Stimulated activated naive CD8-positive, alpha-beta T cell treated with anti-CD3 and anti-CD28 coated beads, Interleukin-15, Interleukin-2, amounts not matched to agents 100 ng/mL and 50 ng/mL, for 24 hours (primary cell): ENCODE results near the gene ZBTB7C.

Experiments used
- H3K27ac Mint-ChIP-seq: one replicate; pipeline ENCODE4 v1.8.0; 2021; ENCODE audit warnings: mild to moderate bottlenecking, mixed read lengths
- H3K27me3 Mint-ChIP-seq: one replicate; pipeline ENCODE4 v1.8.0; 2021; ENCODE audit warnings: mixed read lengths
- H3K36me3 Mint-ChIP-seq: one replicate; pipeline ENCODE4 v1.8.0; 2021; ENCODE audit warnings: low read depth, mixed read lengths
- H3K4me1 Mint-ChIP-seq: one replicate; pipeline ENCODE4 v1.8.0; 2021; ENCODE audit warnings: low read depth, mixed read lengths
- H3K4me3 Mint-ChIP-seq: one replicate; pipeline ENCODE4 v1.8.0; 2021; ENCODE audit warnings: mild to moderate bottlenecking, mixed read lengths
- H3K9me3 Mint-ChIP-seq: one replicate; pipeline ENCODE4 v1.8.0; 2021; ENCODE audit warnings: mixed read lengths

Gene ZBTB7C

GRCh38 chr18:48238206-48238605 lies 171.0 kb downstream of the ZBTB7C start:
- Mint-ChIP-seq H3K4me1 (no peaks in the 10 kb centered on the region), H3K27ac (peak overlapping the region; percentile 71), H3K9me3 (peaks cover 20% of the 10 kb centered on the region), H3K4me3 (no peak overlapping the region), H3K27me3 (peaks cover 63% of the 10 kb centered on the region), H3K36me3 (no peaks in the 10 kb centered on the region)

GRCh38 chr18:48236822-48237221 lies 172.4 kb downstream of the ZBTB7C start:
- no peaks in the 10 kb centered on the region for H3K4me1 Mint-ChIP-seq
- peaks cover 18% of the 10 kb centered on the region for H3K9me3 Mint-ChIP-seq
- H3K27me3 Mint-ChIP-seq: peaks cover 59% of the 10 kb centered on the region
- no peak overlapping the region for H3K4me3 Mint-ChIP-seq
- H3K36me3 Mint-ChIP-seq: no peaks in the 10 kb centered on the region
- H3K27ac Mint-ChIP-seq: no peak overlapping the region

GRCh38 chr18:48230467-48231113 lies 178.6 kb downstream of the ZBTB7C start:
- Mint-ChIP-seq H3K9me3 (no peaks in the 10 kb centered on the region), H3K4me3 (no peak overlapping the region), H3K4me1 (no peaks in the 10 kb centered on the region), H3K27ac (no peak overlapping the region), H3K36me3 (no peaks in the 10 kb centered on the region), H3K27me3 (peaks cover 8% of the 10 kb centered on the region)

GRCh38 chr18:48229552-48229981 lies 179.6 kb downstream of the ZBTB7C start:
- H3K27me3 Mint-ChIP-seq: peaks cover 1% of the 10 kb centered on the region
- H3K36me3 Mint-ChIP-seq: no peaks in the 10 kb centered on the region
- no peaks in the 10 kb centered on the region for H3K9me3 Mint-ChIP-seq
- H3K27ac Mint-ChIP-seq: no peak overlapping the region
- no peak overlapping the region for H3K4me3 Mint-ChIP-seq
- H3K4me1 Mint-ChIP-seq: no peaks in the 10 kb centered on the region

- Mint-ChIP-seq H3K27ac (no peak overlapping the region), H3K36me3 (no peaks in the 10 kb centered on the region), H3K27me3 (peaks cover 4% of the 10 kb centered on the region), H3K4me1 (no peaks in the 10 kb centered on the region), H3K4me3 (no peak overlapping the region), H3K9me3 (no peaks in the 10 kb centered on the region)
Observed at GRCh38 chr18:48228841-48229240, 180.3 kb downstream of the ZBTB7C start.

- Mint-ChIP-seq H3K4me1 (no peaks in the 10 kb centered on the region), H3K36me3 (no peaks in the 10 kb centered on the region), H3K27ac (no peak overlapping the region), H3K9me3 (no peaks in the 10 kb centered on the region), H3K27me3 (peaks cover 8% of the 10 kb centered on the region), H3K4me3 (no peak overlapping the region)
Observed at GRCh38 chr18:48228301-48228715, 180.9 kb downstream of the ZBTB7C start.

GRCh38 chr18:48227206-48227605 lies 182.0 kb downstream of the ZBTB7C start:
- Mint-ChIP-seq H3K36me3 (no peaks in the 10 kb centered on the region), H3K9me3 (no peaks in the 10 kb centered on the region), H3K27me3 (peaks cover 8% of the 10 kb centered on the region), H3K4me1 (no peaks in the 10 kb centered on the region), H3K4me3 (no peak overlapping the region), H3K27ac (no peak overlapping the region)

GRCh38 chr18:48226401-48226800 lies 182.8 kb downstream of the ZBTB7C start:
- Mint-ChIP-seq H3K27ac (no peak overlapping the region), H3K27me3 (peaks cover 8% of the 10 kb centered on the region), H3K4me3 (no peak overlapping the region), H3K4me1 (no peaks in the 10 kb centered on the region), H3K36me3 (no peaks in the 10 kb centered on the region), H3K9me3 (no peaks in the 10 kb centered on the region)

- H3K4me1 Mint-ChIP-seq: no peaks in the 10 kb centered on the region
- no peaks in the 10 kb centered on the region for H3K9me3 Mint-ChIP-seq
Observed at GRCh38 chr18:48222118-48222517, 187.1 kb downstream of the ZBTB7C start.

GRCh38 chr18:48219810-48220499 lies 189.2 kb downstream of the ZBTB7C start:
- no peaks in the 10 kb centered on the region for H3K9me3 Mint-ChIP-seq
- H3K4me3 Mint-ChIP-seq: no peak overlapping the region
- no peak overlapping the region for H3K27ac Mint-ChIP-seq
- no peaks in the 10 kb centered on the region for H3K4me1 Mint-ChIP-seq
- H3K27me3 Mint-ChIP-seq: peaks cover 8% of the 10 kb centered on the region
- no peaks in the 10 kb centered on the region for H3K36me3 Mint-ChIP-seq

More at GRCh38 chr18:48222118-48222517, 187.1 kb downstream of the ZBTB7C start:
- peaks cover 8% of the 10 kb centered on the region for H3K27me3 Mint-ChIP-seq
- H3K27ac Mint-ChIP-seq: no peak overlapping the region
- no peak overlapping the region for H3K4me3 Mint-ChIP-seq
- H3K36me3 Mint-ChIP-seq: no peaks in the 10 kb centered on the region

- H3K4me1 Mint-ChIP-seq: no peaks in the 10 kb centered on the region
- no peaks in the 10 kb centered on the region for H3K9me3 Mint-ChIP-seq
- H3K4me3 Mint-ChIP-seq: no peak overlapping the region
- H3K27me3 Mint-ChIP-seq: peaks cover 7% of the 10 kb centered on the region
- no peaks in the 10 kb centered on the region for H3K36me3 Mint-ChIP-seq
- no peak overlapping the region for H3K27ac Mint-ChIP-seq
Observed at GRCh38 chr18:48219037-48219809, 190.0 kb downstream of the ZBTB7C start.

GRCh38 chr18:48218285-48219022 lies 190.7 kb downstream of the ZBTB7C start:
- Mint-ChIP-seq H3K27me3 (no peaks in the 10 kb centered on the region), H3K9me3 (no peaks in the 10 kb centered on the region), H3K27ac (no peak overlapping the region), H3K36me3 (no peaks in the 10 kb centered on the region), H3K4me3 (no peak overlapping the region), H3K4me1 (no peaks in the 10 kb centered on the region)

GRCh38 chr18:48217258-48218250 lies 191.6 kb downstream of the ZBTB7C start:
- Mint-ChIP-seq H3K9me3 (no peaks in the 10 kb centered on the region), H3K4me1 (no peaks in the 10 kb centered on the region), H3K27me3 (no peaks in the 10 kb centered on the region), H3K36me3 (no peaks in the 10 kb centered on the region), H3K27ac (no peak overlapping the region), H3K4me3 (no peak overlapping the region)
